Tibial nerve (tissue), 4 donors: ENCODE results near the gene STAT6.

Experiments used
- CTCF ChIP-seq, 5 experiments: fragments of 200-600 bp in 3 of 5; fragments of 450-650 bp in 2 of 5; sonication (generic) in 3 of 5; IDR thresholded peaks; one replicate each; pipeline ENCODE4 v1.5.1; 2016 to 2019; ENCODE audit warnings: antibody characterized with exemption in 5 of 5, mild to moderate bottlenecking in 3 of 5, moderate library complexity in 2 of 5
- EP300 ChIP-seq, 2 donors: sonication (generic); formaldehyde crosslinking; IDR thresholded peaks; one replicate each; pipeline ENCODE4 v1.6.1; 2017; ENCODE audit warnings: antibody characterized with exemption in 2 of 2, mild to moderate bottlenecking in 1 of 2
- POLR2A ChIP-seq, 2 donors: fragments of 450-650 bp; IDR thresholded peaks; one replicate each; pipeline ENCODE4 v1.6.1; 2017; ENCODE audit warnings: antibody characterized with exemption in 2 of 2, mild to moderate bottlenecking in 2 of 2, moderate library complexity in 2 of 2

DNA sequence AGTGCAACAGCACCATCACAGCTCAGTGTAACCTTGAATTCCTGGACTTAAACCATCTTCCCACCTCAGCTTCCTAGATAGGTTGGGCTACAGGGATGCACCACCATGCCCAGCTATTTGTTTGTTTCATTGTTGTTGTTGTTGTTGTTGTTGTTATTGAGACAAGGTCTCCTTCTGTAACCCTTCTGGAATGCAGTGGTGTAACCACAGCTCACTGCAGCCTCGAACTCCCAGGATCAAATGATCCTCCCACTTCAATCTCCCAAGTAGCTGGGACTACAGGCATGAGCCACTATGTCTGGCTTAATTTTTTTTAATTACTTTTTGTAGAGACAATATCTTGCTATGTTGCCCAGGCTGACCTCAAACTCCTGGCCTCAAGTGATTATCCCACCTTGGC is 31.3 kb downstream of the STAT6 start:
- TF ChIP-seq CTCF (IDR thresholded peaks at IDR 0.05), result no peak
- TF ChIP-seq POLR2A (IDR thresholded peaks at IDR 0.05), result no peak
- no peak for TF ChIP-seq EP300 (IDR thresholded peaks at IDR 0.05)
